HEK293 (cell line): ENCODE results near the gene RGL3.

Source experiments
- CTCF ChIA-PET: fragments of 350-600 bp; formaldehyde crosslinking; extraction: SDS; loops from one replicate; lab custom pipeline; 2021; ENCODE audit warnings: antibody characterized with exemption; lab: Yijun Ruan, JAX
- POLR2A ChIA-PET: fragments of 300-600 bp; formaldehyde crosslinking; extraction: SDS; loops from one replicate; lab custom pipeline; 2020; ENCODE audit warnings: antibody characterized with exemption, inconsistent platforms; lab: Yijun Ruan, JAX
- H3K27ac ChIP-seq: fragments of 200-500 bp; sonication (Bioruptor generic); 2 replicates; pipeline ENCODE4 v1.5.1; 2014; ENCODE audit warnings: low read depth, low read length, control low read depth, inconsistent platforms; ENCODE audit errors: extremely low read depth
- H3K36me3 ChIP-seq, 2 experiments: fragments of 200-500 bp in 1 of 2; sonication (Bioruptor generic) in 1 of 2; 1 replicate in 1 of 2; 2 replicates in 1 of 2; pipeline ENCODE4 v1.5.1; 2014 to 2017; ENCODE audit warnings: inconsistent platforms in 2 of 2, low read length in 2 of 2; ENCODE audit not compliant: control insufficient read depth in 2 of 2, insufficient read depth in 1 of 2
- H3K4me1 ChIP-seq: fragments of 200-500 bp; sonication (Bioruptor generic); 2 replicates; pipeline ENCODE4 v1.5.1; 2014; ENCODE audit warnings: mild to moderate bottlenecking, low read length, inconsistent platforms; ENCODE audit not compliant: control insufficient read depth, insufficient read depth
- H3K4me3 ChIP-seq: 2 replicates; pipeline ENCODE4 v1.5.1; 2011; ENCODE audit warnings: low read depth, mild to moderate bottlenecking, control low read depth, low read length, moderate library complexity
- H3K9me3 ChIP-seq: fragments of 200-500 bp; sonication (Bioruptor generic); 2 replicates; pipeline ENCODE4 v1.5.1; 2014; ENCODE audit warnings: low read depth, low read length, inconsistent platforms; ENCODE audit not compliant: control insufficient read depth, insufficient read depth
- BCL11B ChIP-seq: fragments of 450-650 bp; formaldehyde crosslinking; IDR thresholded peaks from 2 replicates; pipeline ENCODE4 v1.5.1; 2016; ENCODE audit warnings: low read depth, missing biosample characterization, missing genetic modification characterization
- EGR2 ChIP-seq: fragments of 450-650 bp; formaldehyde crosslinking; IDR thresholded peaks from 2 replicates; pipeline ENCODE4 v1.5.1; 2016; ENCODE audit warnings: low read depth, missing biosample characterization, missing genetic modification characterization
- GLIS1 ChIP-seq: fragments of 450-650 bp; formaldehyde crosslinking; IDR thresholded peaks from 2 replicates; pipeline ENCODE4 v1.5.1; 2016; ENCODE audit warnings: missing biosample characterization, missing genetic modification characterization
- KLF7 ChIP-seq: fragments of 450-650 bp; formaldehyde crosslinking; IDR thresholded peaks from 2 replicates; pipeline ENCODE4 v1.5.1; 2016; ENCODE audit warnings: missing biosample characterization, missing genetic modification characterization, borderline replicate concordance
- MEIS1 ChIP-seq: sonication (generic); formaldehyde crosslinking; IDR thresholded peaks from 2 replicates; pipeline ENCODE4 v1.8.1; 2022; ENCODE audit warnings: missing genetic modification reagents, mild to moderate bottlenecking, borderline replicate concordance
- ZBTB10 ChIP-seq: fragments of 450-650 bp; formaldehyde crosslinking; IDR thresholded peaks from 2 replicates; pipeline ENCODE4 v1.5.1; 2016; ENCODE audit warnings: missing biosample characterization, missing genetic modification characterization
- ZBTB17 ChIP-seq: fragments of 450-650 bp; formaldehyde crosslinking; IDR thresholded peaks from 2 replicates; pipeline ENCODE4 v1.5.1; 2016; ENCODE audit warnings: missing biosample characterization, missing genetic modification characterization
- ZBTB7A ChIP-seq: fragments of 450-650 bp; formaldehyde crosslinking; IDR thresholded peaks from 2 replicates; pipeline ENCODE4 v1.5.1; 2016; ENCODE audit warnings: low read depth, missing biosample characterization, missing genetic modification characterization
- ZIC2 ChIP-seq: fragments of 450-650 bp; formaldehyde crosslinking; IDR thresholded peaks from 2 replicates; pipeline ENCODE4 v1.5.1; 2016; ENCODE audit warnings: missing biosample characterization, missing genetic modification characterization
- ZNF148 ChIP-seq: fragments of 450-650 bp; formaldehyde crosslinking; IDR thresholded peaks from 2 replicates; pipeline ENCODE4 v1.5.0; 2017; ENCODE audit warnings: missing biosample characterization, missing genetic modification characterization, borderline replicate concordance
- ZNF530 ChIP-seq: fragments of 450-650 bp; formaldehyde crosslinking; IDR thresholded peaks from 2 replicates; pipeline ENCODE4 v1.5.1; 2016; ENCODE audit warnings: low read depth, missing biosample characterization, missing genetic modification characterization
- ZNF580 ChIP-seq: fragments of 450-650 bp; formaldehyde crosslinking; IDR thresholded peaks from 2 replicates; pipeline ENCODE4 v1.5.1; 2016; ENCODE audit warnings: missing biosample characterization, missing genetic modification characterization
- ZNF610 ChIP-seq: fragments of 450-650 bp; formaldehyde crosslinking; IDR thresholded peaks from 2 replicates; pipeline ENCODE4 v1.5.1; 2016; ENCODE audit warnings: missing biosample characterization, missing genetic modification characterization, borderline replicate concordance
- ZNF623 ChIP-seq: fragments of 450-650 bp; formaldehyde crosslinking; IDR thresholded peaks from 2 replicates; pipeline ENCODE4 v1.5.1; 2016; ENCODE audit warnings: missing biosample characterization, missing genetic modification characterization
- ZSCAN18 ChIP-seq: fragments of 450-650 bp; formaldehyde crosslinking; IDR thresholded peaks from 2 replicates; pipeline ENCODE4 v1.5.1; 2016; ENCODE audit warnings: missing biosample characterization, missing genetic modification characterization
- ZSCAN5A ChIP-seq: fragments of 450-650 bp; formaldehyde crosslinking; IDR thresholded peaks from 2 replicates; pipeline ENCODE4 v1.5.1; 2016; ENCODE audit warnings: missing biosample characterization, missing genetic modification characterization

RGL3 gene

GRCh38 chr19:11380653-11381537 is 38.2 kb downstream of the RGL3 start (continued):
- TF ChIP-seq ZNF580 (0 out of 2 replicates have a peak, but pooled peaks have one; percentile 8), ZNF610 (tag by site-specific recombination) (0 out of 2 replicates have a peak, but pooled peaks have one; percentile 26), EGR2 (tag by site-specific recombination) (peak; percentile 55), ZIC2 (peak; percentile 70), ZNF148 (tag by site-specific recombination) (0 out of 2 replicates have a peak, but pooled peaks have one; percentile 58), ZBTB17 (tag by site-specific recombination) (peak; percentile 32; the same call in 1 of the 2 replicates), ZBTB7A (0 out of 2 replicates have a peak, but pooled peaks have one; percentile 47), GLIS1 (tag by site-specific recombination) (peak; percentile 42; the same call in 1 of the 2 replicates), ZSCAN5A (tag by site-specific recombination) (0 out of 2 replicates have a peak, but pooled peaks have one; percentile 13), BCL11B (tag by site-specific recombination) (peak; percentile 28; the same call in 1 of the 2 replicates), ZSCAN18 (tag by site-specific recombination) (no peak), ZBTB10 (tag by site-specific recombination) (peak; percentile 59), MEIS1 (no peak), ZNF530 (tag by site-specific recombination) (no peak)

GRCh38 chr19:11379857-11380350 is 39.2 kb downstream of the RGL3 start:
- CTCF ChIA-PET: interaction anchor here (0.6 to 5.9 kb wide), 16 partner anchors 19 to 105 kb away, joined by 3 to 66 read pairs (median 13); partner anchors contain the start of genes CCDC159, ELAVL3, ODAD3 and PRKCSH

More at GRCh38 chr19:11379857-11380350, 39.2 kb downstream of the RGL3 start:
- POLR2A ChIA-PET: interaction anchor here (0.7 to 2.7 kb wide), 3 partner anchors 34 to 63 kb away, joined by 3 to 27 read pairs (median 14); partner anchors contain the start of genes CCDC159, ODAD3, PRKCSH and TMEM205
- no peak overlapping the region for H3K27ac ChIP-seq
- no peaks in the 10 kb centered on the region for H3K9me3 ChIP-seq
- peaks cover 4% of the 10 kb centered on the region for H3K4me1 ChIP-seq
- no peak overlapping the region for H3K4me3 ChIP-seq
- TF ChIP-seq KLF7 (no peak), ZNF623 (tag by site-specific recombination) (peak; percentile 97)
- H3K36me3 ChIP-seq: peaks cover 0 to 21% of the 10 kb centered on the region in 2 experiments; a peak in 2 of 3 replicates
